SK-N-SH (cell line): ENCODE data around the gene SLX4IP. TPM values are rescaled to one million over a fixed set of nuclear protein-coding genes. Genes with fewer than 3 reads are reported as not detected.

Experiments
- CTCF ChIA-PET: fragments of 300-600, 350-600 bp; formaldehyde crosslinking; extraction: SDS; loops from one replicate; lab custom pipeline; 2021; lab: Yijun Ruan, JAX
- POLR2A ChIA-PET: fragments of 350-600 bp; sonication (Branson Sonifier 250); formaldehyde crosslinking; extraction: SDS; loops from one replicate; lab custom pipeline; 2020; ENCODE audit warnings: antibody characterized with exemption, inconsistent platforms; lab: Yijun Ruan, JAX
- DNase-seq: peaks from one replicate; pipeline ENCODE4 v3.0.0; 2012
- H2AFZ ChIP-seq: fragments of 200-600 bp; sonication (generic); 2 replicates; pipeline ENCODE4 v1.8.1; 2016; ENCODE audit warnings: antibody characterized with exemption, mild to moderate bottlenecking, low read depth
- H3F3A ChIP-seq: fragments of 200-600 bp; sonication (generic); replicated peaks from 2 replicates; pipeline ENCODE3; 2016; ENCODE audit warnings: antibody characterized with exemption, mild to moderate bottlenecking; ENCODE audit not compliant: insufficient read depth
- H3K27ac ChIP-seq, 2 experiments: fragments of 200-500 bp in 1 of 2; fragments of 200-600 bp in 1 of 2; sonication (Bioruptor generic) in 1 of 2; sonication (generic), shearing (Covaris generic) in 1 of 2; 2 replicates each; pipeline versions ENCODE4 v1.5.1 to v1.6.1; 2014 to 2016; ENCODE audit warnings: low read depth in 2 of 2, inconsistent platforms in 1 of 2, low read length in 1 of 2, mild to moderate bottlenecking in 1 of 2, mixed read lengths in 1 of 2
- H3K27me3 ChIP-seq: fragments of 200-600 bp; sonication (generic), shearing (Covaris generic); 2 replicates; pipeline ENCODE4 v1.6.1; 2016; ENCODE audit warnings: mixed run types; ENCODE audit not compliant: insufficient read depth
- H3K36me3 ChIP-seq, 2 experiments: fragments of 200-500 bp in 1 of 2; fragments of 200-600 bp in 1 of 2; sonication (Bioruptor generic) in 1 of 2; sonication (generic) in 1 of 2; replicated peaks in 1 of 2; 2 replicates each; pipeline versions ENCODE3 to v1.5.1; 2014 to 2016; ENCODE audit warnings: low read length in 1 of 2, mild to moderate bottlenecking in 1 of 2; ENCODE audit not compliant: insufficient read depth in 2 of 2, control insufficient read depth in 1 of 2
- H3K4me1 ChIP-seq, 2 experiments: fragments of 200-500 bp in 1 of 2; fragments of 200-600 bp in 1 of 2; sonication (Bioruptor generic) in 1 of 2; sonication (generic), shearing (Covaris generic) in 1 of 2; 2 replicates each; pipeline versions ENCODE4 v1.5.1 to v1.6.1; 2014 to 2016; ENCODE audit warnings: low read depth in 1 of 2, low read length in 1 of 2, mixed run types in 1 of 2; ENCODE audit not compliant: insufficient read depth in 2 of 2, control insufficient read depth in 1 of 2
- H3K4me2 ChIP-seq: fragments of 200-600 bp; sonication (generic), shearing (Covaris generic); 2 replicates; pipeline ENCODE4 v1.6.1; 2017; ENCODE audit warnings: mixed run types
- H3K4me3 ChIP-seq, 2 experiments: fragments of 200-500 bp in 1 of 2; fragments of 200-600 bp in 1 of 2; sonication (Bioruptor generic) in 1 of 2; sonication (generic), shearing (Covaris generic) in 1 of 2; 2 replicates each; pipeline versions ENCODE4 v1.5.1 to v1.8.1; 2014 to 2016; ENCODE audit warnings: low read depth in 2 of 2, inconsistent platforms in 1 of 2, low read length in 1 of 2, mild to moderate bottlenecking in 1 of 2, mixed read lengths in 1 of 2, moderate library complexity in 1 of 2
- H3K79me2 ChIP-seq: fragments of 200-600 bp; sonication (generic); 2 replicates; pipeline ENCODE4 v1.8.1; 2017; ENCODE audit warnings: mild to moderate bottlenecking; ENCODE audit not compliant: insufficient read depth
- H3K9ac ChIP-seq: fragments of 200-600 bp; sonication (generic); 2 replicates; pipeline ENCODE4 v1.6.1; 2017; ENCODE audit warnings: mixed run types
- H3K9me2 ChIP-seq: fragments of 200-600 bp; sonication (generic); 2 replicates; pipeline ENCODE4 v1.6.1; 2017; ENCODE audit warnings: mixed run types
- H3K9me3 ChIP-seq: fragments of 200-600 bp; sonication (generic); 2 replicates; pipeline ENCODE4 v1.6.1; 2017; ENCODE audit warnings: mixed run types, mild to moderate bottlenecking, moderate library complexity
- H4K20me1 ChIP-seq: fragments of 200-600 bp; sonication (generic); 2 replicates; pipeline ENCODE4 v1.6.1; 2017; ENCODE audit warnings: mild to moderate bottlenecking, mixed run types; ENCODE audit not compliant: insufficient read depth
- CHD2 ChIP-seq: fragments of 150-350 bp; IDR thresholded peaks from 2 replicates; pipeline ENCODE4 v1.6.1; 2018; ENCODE audit warnings: low read length; ENCODE audit not compliant: partially characterized antibody
- EZH2phosphoT487 ChIP-seq: fragments of 200-600 bp; sonication (generic); IDR thresholded peaks from 2 replicates; pipeline ENCODE4 v1.6.1; 2017; ENCODE audit warnings: low read depth, mixed run types, mild to moderate bottlenecking, antibody characterized with exemption, moderate library complexity, borderline replicate concordance
- FOSL2 ChIP-seq: IDR thresholded peaks from 2 replicates; pipeline ENCODE4 v1.4.0; 2012; ENCODE audit warnings: low read depth, mild to moderate bottlenecking, moderate library complexity, borderline replicate concordance
- FOXJ3 ChIP-seq: sonication (generic); formaldehyde crosslinking; IDR thresholded peaks from 2 replicates; pipeline ENCODE4 v1.5.1; 2020; ENCODE audit warnings: mild to moderate bottlenecking, missing genetic modification reagents
- FOXM1 ChIP-seq: IDR thresholded peaks from 2 replicates; pipeline ENCODE4 v1.4.0; 2012; ENCODE audit warnings: low read depth, mild to moderate bottlenecking
- GATA2 ChIP-seq: sonication (generic); formaldehyde crosslinking; IDR thresholded peaks from 2 replicates; pipeline ENCODE4 v1.5.0; 2020; ENCODE audit warnings: mild to moderate bottlenecking, missing genetic modification reagents
- MXI1 ChIP-seq: IDR thresholded peaks from 2 replicates; pipeline ENCODE4 v1.6.1; 2012; ENCODE audit warnings: mild to moderate bottlenecking, low read depth, low read length, improper control_type of control experiment
- NFIC ChIP-seq: IDR thresholded peaks from 2 replicates; pipeline ENCODE4 v1.4.0; 2012; ENCODE audit warnings: borderline replicate concordance
- NRF1 ChIP-seq: IDR thresholded peaks from 2 replicates; pipeline ENCODE4 v1.6.1; 2012; ENCODE audit warnings: low read depth, mild to moderate bottlenecking, low read length
- RAD21 ChIP-seq: IDR thresholded peaks from 2 replicates; pipeline ENCODE4 v1.6.1; 2012; ENCODE audit warnings: mild to moderate bottlenecking, low read length
- RCOR1 ChIP-seq: fragments of 150-350 bp; IDR thresholded peaks from 2 replicates; pipeline ENCODE4 v1.6.1; 2017; ENCODE audit warnings: antibody characterized with exemption, low read length
- SMC3 ChIP-seq: IDR thresholded peaks from 2 replicates; pipeline ENCODE4 v1.6.1; 2012; ENCODE audit warnings: low read depth, low read length, improper control_type of control experiment
- TAF1 ChIP-seq: IDR thresholded peaks from 2 replicates; pipeline ENCODE4 v1.6.1; 2012; ENCODE audit warnings: low read depth, mild to moderate bottlenecking, low read length, moderate library complexity, borderline replicate concordance
- USF2 ChIP-seq: fragments of 150-350 bp; IDR thresholded peaks from 2 replicates; pipeline ENCODE4 v1.6.1; 2017; ENCODE audit warnings: antibody characterized with exemption, low read length, low read depth, borderline replicate concordance
- WGBS: methylation state at CpG from one replicate; pipeline ENCODE4 v1.1.6; 2017; ENCODE audit warnings: low lambda C conversion rate; 5-methylcytosine and 5-hydroxymethylcytosine counted together
- polyA plus RNA-seq, 3 experiments: library from polyadenylated mRNA; depleted of rRNA; stranded (reverse); fragments of >200 nt; gene quantifications; 2 replicates each; pipeline ENCODE4 v1.2.3, GENCODE V29; 2012
- TF ChIP-seq, protein P1 (sequence below): fragments of 200-600 bp; sonication (generic); IDR thresholded peaks from 2 replicates; pipeline ENCODE4 v1.6.1; 2017; ENCODE audit warnings: antibody characterized with exemption, mild to moderate bottlenecking, moderate library complexity
- TF ChIP-seq, protein P2 (sequence below): fragments of 150-350 bp; IDR thresholded peaks from 2 replicates; pipeline ENCODE4 v1.6.1; 2016; ENCODE audit warnings: mild to moderate bottlenecking, low read depth, low read length
- TF ChIP-seq, protein P3 (sequence below): IDR thresholded peaks from 2 replicates; pipeline ENCODE4 v1.4.0; 2012; ENCODE audit warnings: low read depth, borderline replicate concordance
- TF ChIP-seq, protein P4 (sequence below): IDR thresholded peaks from 2 replicates; pipeline ENCODE4 v1.4.0; 2012; ENCODE audit warnings: low read depth

The SLX4IP gene
- polyA plus RNA-seq, 1 of the 3 experiments (the other 2 are of a cell fraction) = 1.3 TPM

DNA sequence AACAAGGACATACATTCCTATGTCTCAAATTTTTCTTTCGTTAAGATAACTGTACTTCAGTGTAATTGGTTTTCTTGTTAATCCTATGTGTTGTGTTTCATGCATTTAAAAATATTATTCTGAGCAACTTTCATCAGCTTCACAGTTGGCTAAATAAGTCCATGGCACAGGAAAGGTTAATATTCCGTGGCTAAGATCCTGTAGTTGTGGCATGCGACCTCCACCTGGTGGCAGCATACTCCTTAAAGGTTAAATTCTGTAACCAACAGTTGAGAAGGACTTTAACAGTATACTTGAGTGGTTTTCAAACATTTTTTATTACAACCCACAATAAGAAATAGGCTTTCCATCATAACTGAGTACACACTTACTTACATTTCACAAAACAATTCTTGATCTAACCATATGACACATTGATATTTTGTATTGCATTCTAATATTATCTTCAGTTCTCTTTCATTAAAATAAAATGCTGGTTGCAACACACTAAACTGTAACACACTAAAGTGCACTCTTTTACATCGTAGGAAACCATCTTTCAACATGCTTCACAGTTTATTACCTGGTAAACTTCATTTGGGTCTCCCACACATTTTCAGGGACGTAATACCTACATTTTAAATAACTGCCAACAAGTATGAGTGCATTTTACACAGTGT is 118.3 kb downstream of the SLX4IP start:
- CTCF ChIA-PET = interaction anchor here (0.5 to 1.8 kb wide), 19 partner anchors 10 to 725 kb away, joined by 3 to 9 read pairs (median 3); no protein-coding TSS in a partner anchor
- Histone ChIP-seq H3K27ac (peak overlapping the region in 1 of 2 experiments; percentile 10; a peak in 1 of 4 replicates), H3K9ac (no peak overlapping the region), H3K9me2 (no peaks in the 10 kb centered on the region), H3K4me3 (no peak overlapping the region), H3K4me2 (no peak overlapping the region), H4K20me1 (no peaks in the 10 kb centered on the region), H2AFZ (no peak overlapping the region), H3K79me2 (peaks cover 5% of the 10 kb centered on the region; the same call in 1 of the 2 replicates), H3F3A (peaks cover 3% of the 10 kb centered on the region), H3K36me3 (no peaks in the 10 kb centered on the region)
- no peak for TF ChIP-seq FOXJ3 (CRISPR knock-in tag)
- no peak for TF ChIP-seq FOXM1
- TF ChIP-seq, protein P1, sequence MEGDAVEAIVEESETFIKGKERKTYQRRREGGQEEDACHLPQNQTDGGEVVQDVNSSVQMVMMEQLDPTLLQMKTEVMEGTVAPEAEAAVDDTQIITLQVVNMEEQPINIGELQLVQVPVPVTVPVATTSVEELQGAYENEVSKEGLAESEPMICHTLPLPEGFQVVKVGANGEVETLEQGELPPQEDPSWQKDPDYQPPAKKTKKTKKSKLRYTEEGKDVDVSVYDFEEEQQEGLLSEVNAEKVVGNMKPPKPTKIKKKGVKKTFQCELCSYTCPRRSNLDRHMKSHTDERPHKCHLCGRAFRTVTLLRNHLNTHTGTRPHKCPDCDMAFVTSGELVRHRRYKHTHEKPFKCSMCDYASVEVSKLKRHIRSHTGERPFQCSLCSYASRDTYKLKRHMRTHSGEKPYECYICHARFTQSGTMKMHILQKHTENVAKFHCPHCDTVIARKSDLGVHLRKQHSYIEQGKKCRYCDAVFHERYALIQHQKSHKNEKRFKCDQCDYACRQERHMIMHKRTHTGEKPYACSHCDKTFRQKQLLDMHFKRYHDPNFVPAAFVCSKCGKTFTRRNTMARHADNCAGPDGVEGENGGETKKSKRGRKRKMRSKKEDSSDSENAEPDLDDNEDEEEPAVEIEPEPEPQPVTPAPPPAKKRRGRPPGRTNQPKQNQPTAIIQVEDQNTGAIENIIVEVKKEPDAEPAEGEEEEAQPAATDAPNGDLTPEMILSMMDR = peak; percentile 89
- TF ChIP-seq, protein P2, sequence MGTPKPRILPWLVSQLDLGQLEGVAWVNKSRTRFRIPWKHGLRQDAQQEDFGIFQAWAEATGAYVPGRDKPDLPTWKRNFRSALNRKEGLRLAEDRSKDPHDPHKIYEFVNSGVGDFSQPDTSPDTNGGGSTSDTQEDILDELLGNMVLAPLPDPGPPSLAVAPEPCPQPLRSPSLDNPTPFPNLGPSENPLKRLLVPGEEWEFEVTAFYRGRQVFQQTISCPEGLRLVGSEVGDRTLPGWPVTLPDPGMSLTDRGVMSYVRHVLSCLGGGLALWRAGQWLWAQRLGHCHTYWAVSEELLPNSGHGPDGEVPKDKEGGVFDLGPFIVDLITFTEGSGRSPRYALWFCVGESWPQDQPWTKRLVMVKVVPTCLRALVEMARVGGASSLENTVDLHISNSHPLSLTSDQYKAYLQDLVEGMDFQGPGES = no peak
- TF ChIP-seq SMC3 = peak; percentile 91
- TF ChIP-seq NRF1 = no peak
- TF ChIP-seq RCOR1 = no peak
- peak; percentile 93 for TF ChIP-seq RAD21
- TF ChIP-seq, protein P3, sequence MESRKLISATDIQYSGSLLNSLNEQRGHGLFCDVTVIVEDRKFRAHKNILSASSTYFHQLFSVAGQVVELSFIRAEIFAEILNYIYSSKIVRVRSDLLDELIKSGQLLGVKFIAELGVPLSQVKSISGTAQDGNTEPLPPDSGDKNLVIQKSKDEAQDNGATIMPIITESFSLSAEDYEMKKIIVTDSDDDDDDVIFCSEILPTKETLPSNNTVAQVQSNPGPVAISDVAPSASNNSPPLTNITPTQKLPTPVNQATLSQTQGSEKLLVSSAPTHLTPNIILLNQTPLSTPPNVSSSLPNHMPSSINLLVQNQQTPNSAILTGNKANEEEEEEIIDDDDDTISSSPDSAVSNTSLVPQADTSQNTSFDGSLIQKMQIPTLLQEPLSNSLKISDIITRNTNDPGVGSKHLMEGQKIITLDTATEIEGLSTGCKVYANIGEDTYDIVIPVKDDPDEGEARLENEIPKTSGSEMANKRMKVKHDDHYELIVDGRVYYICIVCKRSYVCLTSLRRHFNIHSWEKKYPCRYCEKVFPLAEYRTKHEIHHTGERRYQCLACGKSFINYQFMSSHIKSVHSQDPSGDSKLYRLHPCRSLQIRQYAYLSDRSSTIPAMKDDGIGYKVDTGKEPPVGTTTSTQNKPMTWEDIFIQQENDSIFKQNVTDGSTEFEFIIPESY = no peak
- TF ChIP-seq, protein P4, sequence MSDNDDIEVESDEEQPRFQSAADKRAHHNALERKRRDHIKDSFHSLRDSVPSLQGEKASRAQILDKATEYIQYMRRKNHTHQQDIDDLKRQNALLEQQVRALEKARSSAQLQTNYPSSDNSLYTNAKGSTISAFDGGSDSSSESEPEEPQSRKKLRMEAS = no peak
- TF ChIP-seq, all 33 proteins: peak for 3
- H3K27me3 ChIP-seq = no peaks in the 10 kb centered on the region
- WGBS = 47% methylated on average over 5 of the region's 5 CpGs
- H3K9me3 ChIP-seq = no peaks in the 10 kb centered on the region
- peaks cover 7 to 15% of the 10 kb centered on the region in 2 experiments for H3K4me1 ChIP-seq
- peak; percentile 49 for DNase-seq
- POLR2A ChIA-PET = no interaction called here

- Histone ChIP-seq H3K9ac (no peak overlapping the region), H3F3A (peaks cover 7% of the 10 kb centered on the region), H3K36me3 (no peaks in the 10 kb centered on the region), H3K27me3 (no peaks in the 10 kb centered on the region), H3K27ac (peak overlapping the region in 1 of 2 experiments; percentile 10; a peak in 1 of 4 replicates)
- no peak for DNase-seq
- no peak for TF ChIP-seq NFIC
- TF ChIP-seq USF2 = no peak
- TF ChIP-seq RAD21 = no peak
- no peak for TF ChIP-seq FOXM1
- TF ChIP-seq, protein P4 = no peak
- TF ChIP-seq EZH2phosphoT487 = no peak
- no peak for TF ChIP-seq FOSL2
- no peak for TF ChIP-seq CHD2
- TF ChIP-seq MXI1 = no peak
- no peak for TF ChIP-seq GATA2 (CRISPR knock-in tag)
- no peak for TF ChIP-seq TAF1
- TF ChIP-seq, all 33 proteins: peak for 0
- 87% methylated on average over 2 of the region's 2 CpGs for WGBS
- Histone ChIP-seq H3K9me3 (no peaks in the 10 kb centered on the region), H3K79me2 (peaks cover 5% of the 10 kb centered on the region; the same call in 1 of the 2 replicates), H4K20me1 (no peaks in the 10 kb centered on the region), H3K9me2 (no peaks in the 10 kb centered on the region), H3K4me1 (peaks cover 5 to 23% of the 10 kb centered on the region in 2 experiments), H3K4me3 (no peak overlapping the region), H3K4me2 (no peak overlapping the region), H2AFZ (no peak overlapping the region)
- CTCF ChIA-PET = no interaction called here
- POLR2A ChIA-PET = no interaction called here
Measured at GRCh38 chr20:10554285-10554684, 119.2 kb downstream of the SLX4IP start.
